ENCODE data around the gene BTG4.

The BTG4 gene

DNA sequence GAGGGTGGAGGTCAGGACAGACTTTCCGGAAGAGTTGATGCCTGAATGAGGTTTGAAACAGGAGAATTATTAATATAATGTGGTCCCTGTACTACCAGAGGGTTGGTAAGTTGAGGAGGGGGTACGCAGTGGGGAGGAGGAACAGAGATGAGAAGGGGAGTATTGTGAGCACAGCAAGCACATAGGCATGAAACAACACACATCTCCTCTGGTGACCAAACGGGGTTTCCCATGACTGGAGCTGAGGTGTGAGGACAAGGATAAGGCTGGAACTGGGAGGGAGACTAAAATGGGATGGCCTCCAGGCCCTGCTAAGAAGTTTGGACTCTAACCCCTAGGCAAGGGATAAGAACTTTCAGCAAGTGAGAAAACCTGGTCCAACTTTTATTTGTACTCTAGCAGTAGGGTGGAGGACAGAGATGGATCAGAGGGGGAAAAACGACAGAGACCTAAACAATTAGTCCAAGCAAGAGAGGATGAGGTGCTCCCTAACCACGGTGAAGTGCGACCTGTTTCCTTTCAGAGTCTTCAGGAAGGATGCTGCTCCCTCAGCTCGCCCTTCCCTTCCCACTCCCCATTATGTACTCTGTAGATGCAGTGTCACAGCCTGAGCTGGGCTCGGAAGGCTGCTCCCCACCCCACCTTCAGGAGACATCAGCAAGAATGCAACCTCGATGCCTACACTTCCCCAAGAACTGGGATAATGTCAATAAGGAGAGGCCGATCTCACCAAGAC is 59.2 kb downstream of the BTG4 start:
- DNase-seq = no peak

DNA sequence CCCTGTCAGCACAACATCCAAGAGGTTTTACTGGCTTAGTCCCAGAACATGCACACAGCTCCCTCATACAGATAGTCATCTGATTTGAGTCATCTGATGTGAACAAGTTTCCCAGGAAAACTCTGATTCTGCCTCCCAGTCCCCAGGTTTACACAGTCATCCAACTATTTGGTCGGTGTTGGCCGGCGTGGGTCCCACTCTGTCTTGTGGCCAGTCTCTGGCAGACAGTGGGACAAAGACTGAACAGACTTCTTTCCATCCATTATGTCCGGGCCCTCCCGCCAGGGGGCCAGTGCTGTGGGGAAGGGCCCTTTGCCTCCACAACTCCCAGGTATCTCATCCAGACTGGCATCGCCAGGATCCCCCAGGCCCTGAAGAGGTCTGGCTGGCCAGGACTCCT is 60.0 kb downstream of the BTG4 start:
- DNase-seq = no peak

DNA sequence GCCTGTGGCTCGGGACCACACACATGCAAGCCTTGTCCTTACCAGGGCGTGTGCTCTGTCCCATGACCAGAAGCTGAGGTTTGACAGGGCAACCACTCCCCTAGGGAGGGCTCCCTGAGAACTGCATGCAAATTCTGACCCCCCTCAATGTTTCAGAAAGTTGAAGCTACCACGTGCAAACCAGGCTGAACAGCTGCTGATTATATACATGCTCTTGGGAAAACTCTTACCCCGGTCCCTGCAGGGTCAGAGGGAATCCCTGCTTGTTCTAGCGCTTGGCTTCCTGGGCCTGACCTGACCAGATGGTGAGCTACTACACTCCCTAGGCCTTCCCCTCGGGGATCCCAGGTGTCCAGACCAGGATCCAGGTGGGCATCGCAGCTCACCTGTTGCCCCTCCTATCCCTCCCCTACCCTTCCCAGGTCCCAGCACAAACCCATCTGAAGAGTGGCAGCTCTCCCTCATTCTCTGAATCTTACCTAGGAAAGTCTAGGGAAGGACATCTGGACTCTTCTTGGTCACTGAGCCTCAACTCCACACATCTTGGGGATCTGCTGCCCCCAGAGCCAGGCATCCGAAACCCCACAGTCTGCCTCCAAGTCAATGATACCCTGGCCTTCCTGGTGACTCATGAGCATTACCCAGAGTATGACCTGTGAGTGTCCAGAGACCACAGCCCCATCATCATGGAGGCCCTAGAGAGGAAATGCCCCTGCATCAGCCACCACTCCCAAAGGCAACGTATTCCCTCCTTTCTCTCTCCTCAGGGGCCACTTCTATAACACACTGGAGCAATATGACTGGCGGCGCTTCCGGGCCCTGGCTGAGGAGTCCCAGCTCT is 61.5 kb downstream of the BTG4 start:
- DNase-seq = no peak

DNA sequence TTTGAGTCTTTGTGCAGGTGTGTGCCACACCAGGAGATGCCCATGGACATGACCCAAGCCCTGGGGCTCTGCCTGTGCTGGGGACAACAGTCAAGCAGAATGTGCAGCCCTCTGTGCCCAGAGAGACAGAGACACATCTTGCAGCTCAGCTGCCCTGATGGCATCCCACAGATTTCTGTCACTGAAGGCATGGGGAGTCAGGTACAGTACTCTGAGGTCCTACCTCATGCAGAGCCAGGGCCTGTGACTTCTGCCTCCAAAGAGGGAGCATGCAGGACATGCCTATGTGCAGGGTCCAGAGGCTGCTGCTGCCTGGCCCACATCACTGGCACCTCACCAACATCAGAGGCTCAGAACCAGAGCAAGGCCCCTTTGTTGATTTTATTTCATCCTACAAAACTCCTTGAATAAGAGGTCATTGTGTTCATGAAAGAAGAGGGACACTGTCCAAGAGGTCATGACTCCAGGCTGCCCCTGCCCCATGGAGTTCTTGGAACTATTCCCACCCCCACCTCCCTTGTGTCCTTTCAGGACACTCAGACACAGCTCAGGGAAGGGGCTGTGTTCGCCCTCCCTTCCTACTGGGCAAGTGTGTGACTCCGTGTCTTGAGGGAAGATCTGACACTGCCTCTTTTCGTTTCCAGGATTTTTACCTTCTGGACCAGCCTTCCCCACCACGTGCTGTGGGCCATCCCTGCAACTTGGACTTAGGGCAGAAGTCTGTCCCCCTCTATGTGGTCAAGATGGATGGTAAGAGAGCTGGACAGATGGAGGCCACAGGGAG is 62.3 kb downstream of the BTG4 start:
- no peak for DNase-seq

DNA sequence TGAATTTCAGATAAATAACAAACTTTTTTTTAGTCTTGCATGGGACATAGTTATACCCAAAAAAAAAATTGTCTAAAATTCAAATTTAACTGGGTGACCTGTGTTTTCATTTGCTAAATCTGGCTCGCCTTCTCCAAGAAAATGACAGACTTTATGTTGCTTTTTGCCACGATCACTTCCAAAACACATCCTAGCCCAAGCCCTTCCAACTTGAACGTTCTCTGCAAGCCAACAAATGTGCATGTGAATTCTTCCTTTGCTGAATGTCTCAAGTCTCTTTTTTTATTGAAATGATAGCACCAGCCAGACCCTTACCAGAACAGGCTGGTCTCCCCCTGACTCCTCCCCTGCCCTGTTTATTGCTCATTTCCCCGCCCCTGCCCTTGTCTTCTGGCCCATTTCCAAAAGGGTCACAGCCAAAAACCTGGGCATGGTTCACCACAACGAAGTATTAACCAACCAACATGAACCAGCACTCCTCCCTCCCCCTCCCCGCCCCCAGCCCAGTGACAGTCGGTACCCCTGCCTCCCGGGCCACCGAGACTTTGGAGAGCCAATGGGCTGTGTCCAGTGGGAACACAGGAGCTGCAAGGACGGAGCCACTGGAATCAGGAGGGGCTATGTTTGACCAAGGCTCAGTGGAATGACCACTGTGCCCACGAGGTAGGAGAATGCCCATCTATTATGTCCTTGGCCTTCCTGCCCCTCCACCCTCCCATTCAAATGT is 63.2 kb downstream of the BTG4 start:
- DNase-seq = no peak

DNA sequence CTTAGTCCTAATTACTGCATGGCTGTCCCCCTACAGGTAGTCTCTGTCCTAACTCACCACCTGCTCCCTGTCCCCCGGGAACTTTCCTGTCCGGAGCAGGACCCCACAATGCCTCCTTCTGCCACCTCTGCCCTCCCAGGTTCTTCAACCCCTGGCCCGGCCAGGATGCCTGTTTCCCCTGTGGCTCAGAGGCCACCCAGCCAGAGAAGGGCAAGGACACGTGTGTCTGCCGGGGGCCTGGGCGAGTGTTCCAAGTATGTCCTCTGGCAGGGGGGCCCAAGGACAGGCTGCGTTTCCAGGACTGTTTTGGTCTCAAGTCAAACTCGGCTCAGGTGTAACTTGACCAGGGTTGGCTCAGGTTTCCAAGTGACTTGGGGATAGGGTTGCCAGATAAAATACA is 63.8 kb downstream of the BTG4 start:
- DNase-seq = no peak

DNA sequence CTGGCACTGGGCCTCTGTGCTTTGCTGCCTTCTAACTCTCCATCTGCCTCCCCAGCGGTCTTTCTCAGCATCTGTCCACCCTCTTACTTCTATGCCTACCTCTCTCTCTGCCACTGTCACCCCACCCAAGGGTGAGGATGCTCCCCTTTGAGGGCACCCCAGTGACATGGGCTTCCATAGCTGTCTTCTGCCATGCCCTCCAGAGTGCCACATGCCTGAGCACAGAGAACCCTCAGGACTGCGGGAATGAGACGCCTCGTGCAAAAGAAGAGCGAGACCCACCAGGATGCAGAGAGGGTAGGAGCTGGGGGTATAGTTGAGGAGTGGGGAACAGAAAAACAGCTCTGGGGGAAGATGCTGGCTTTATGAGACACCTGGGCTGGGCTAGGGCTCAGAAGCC is 64.3 kb downstream of the BTG4 start:
- DNase-seq = no peak

DNA sequence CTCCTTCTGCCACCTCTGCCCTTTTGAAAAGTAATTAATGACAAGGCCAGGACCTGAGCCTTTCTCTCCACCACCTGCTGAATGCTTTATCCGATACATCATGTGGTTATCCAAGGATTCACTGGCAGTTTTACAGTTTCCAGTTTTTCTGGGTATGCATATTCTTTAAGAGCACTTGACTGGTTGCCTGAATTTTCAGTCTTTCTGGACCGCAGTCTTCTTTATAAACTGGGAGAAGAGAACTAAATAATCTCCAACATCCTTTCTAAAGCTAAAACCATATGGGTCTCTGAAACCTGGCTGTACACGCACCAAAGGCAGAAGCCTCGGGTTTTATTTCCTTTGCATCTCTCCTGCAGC is 65.1 kb downstream of the BTG4 start:
- DNase-seq = no peak

DNA sequence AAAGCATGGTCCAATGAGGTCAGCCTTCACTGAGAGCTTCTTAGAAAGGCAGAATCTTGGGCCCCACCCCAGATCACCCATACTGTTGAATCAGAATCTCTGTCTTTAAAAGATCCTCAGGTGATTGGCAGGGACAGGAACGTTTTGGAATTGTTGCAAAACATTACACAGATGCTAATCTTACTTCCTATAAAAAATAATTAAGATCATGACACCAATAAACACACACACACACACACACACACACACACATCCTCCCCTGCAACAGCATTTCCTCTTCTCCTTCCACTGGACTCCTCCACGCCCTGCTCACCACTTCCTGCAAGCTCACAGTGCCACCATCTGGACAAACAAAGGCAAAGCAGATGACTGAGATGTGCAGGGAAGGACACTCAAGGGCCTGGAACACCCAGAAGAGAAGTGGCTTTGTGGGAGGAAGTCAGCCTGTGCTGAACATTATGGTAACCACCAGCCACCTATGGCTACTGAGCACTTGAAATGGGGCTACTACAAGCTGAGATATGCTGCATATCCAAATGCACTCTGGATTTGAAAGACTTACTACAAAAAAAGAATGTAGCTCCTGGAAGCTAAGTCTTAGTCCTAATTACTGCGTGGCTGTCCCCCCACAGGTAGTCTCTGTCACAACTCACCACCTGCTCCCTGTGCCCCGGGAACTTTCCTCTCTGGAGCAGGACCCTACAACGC is 65.6 kb downstream of the BTG4 start:
- DNase-seq = peak; percentile 91

DNA sequence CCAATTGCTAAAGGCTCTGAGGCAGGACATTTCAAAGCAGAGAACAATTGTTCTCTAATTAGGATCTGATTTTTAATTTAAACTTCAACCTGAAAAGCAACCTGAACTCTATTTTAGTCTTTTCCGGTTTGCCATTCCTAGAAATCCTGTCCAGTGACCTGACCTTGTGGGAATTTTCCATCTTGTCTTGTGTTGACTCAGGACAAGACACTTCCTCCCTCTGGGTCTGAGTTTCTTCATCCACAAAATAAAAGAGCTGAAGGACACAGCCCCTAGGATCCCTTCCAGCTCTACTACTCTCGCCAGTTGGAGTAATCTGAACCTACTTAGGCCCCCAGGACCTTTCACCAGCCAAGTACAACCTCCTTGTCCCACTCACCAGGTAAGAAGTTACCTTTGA is 66.6 kb downstream of the BTG4 start:
- no peak for DNase-seq
